ENCODE results near the gene ME3.

- TF ChIP-seq EZH2 (IDR thresholded peaks at IDR 0.05; ENCODE audit: low read length) (no peak), CTCF (optimal IDR thresholded peaks at IDR 0.05 in 1 of 3, IDR thresholded peaks at IDR 0.05 in 1 of 3, conservative IDR thresholded peaks at IDR 0.05 in 1 of 3; ENCODE audit: extremely low read depth in 1 of 3, insufficient read depth in 2 of 3, low read length in 3 of 3) (no peak)
Measured at GRCh38 chr11:86447763-86448480, 224.5 kb downstream of the ME3 start.
